Urinary bladder (tissue), 4 donors: ENCODE measurements around the gene GINS2. TPM values are rescaled to one million over a fixed set of nuclear protein-coding genes. Genes with fewer than 3 reads are reported as not detected.
A peak's percentile ranks its signal among the peaks of the same experiment; 100 is the strongest.

Source experiments
- DNase-seq: peaks from one replicate; pipeline ENCODE4 v3.0.0-alpha.2; 2015; ENCODE audit errors: extremely low spot score
- H3K27ac ChIP-seq: one replicate; pipeline ENCODE4 v1.5.1; 2013; ENCODE audit warnings: low read depth, mild to moderate bottlenecking, moderate library complexity
- H3K36me3 ChIP-seq: one replicate; pipeline ENCODE4 v1.6.1; 2013; ENCODE audit warnings: mild to moderate bottlenecking, moderate library complexity; ENCODE audit not compliant: insufficient read depth
- H3K4me1 ChIP-seq: one replicate; pipeline ENCODE4 v1.6.1; 2013; ENCODE audit warnings: mild to moderate bottlenecking, moderate library complexity; ENCODE audit not compliant: insufficient read depth
- H3K4me3 ChIP-seq: one replicate; pipeline ENCODE4 v1.5.1; 2013; ENCODE audit warnings: low read depth, low read length
- WGBS: extraction: QIAGEN DNeasy Blood & Tissue Kit; methylation state at CpG from one replicate; pipeline ENCODE4 v1.1.7; 2013; 5-methylcytosine and 5-hydroxymethylcytosine counted together
- polyA plus RNA-seq: library from polyadenylated mRNA; stranded (reverse); fragments of 200-250 nt; gene quantifications from one replicate; pipeline ENCODE4 v1.2.3, GENCODE V29; 2013
- total RNA-seq: library from RNA; depleted of rRNA; stranded (reverse); fragments of >200 nt; gene quantifications from one replicate; pipeline ENCODE4 v1.2.3, GENCODE V29; 2014
- donor health status: healthy with polysubstance abuse.
- donor health status: healthy.

Gene GINS2
- total and polyA plus RNA-seq, 2 donors = 0.82 to 6.9 TPM

- 34% methylated on average over 7 of the region's 7 CpGs for WGBS
- Histone ChIP-seq H3K27ac (no peak overlapping the region), H3K36me3 (no peaks in the 10 kb centered on the region), H3K4me3 (no peak overlapping the region), H3K4me1 (no peaks in the 10 kb centered on the region)
- no peak for DNase-seq
These were observed 1.8 kb upstream of the GINS2 start for GRCh38 chr16:85690469-85691064.

GRCh38 chr16:85689950-85690320 lies 1.2 kb upstream of the GINS2 start:
- no peak for DNase-seq
- Histone ChIP-seq H3K36me3 (no peaks in the 10 kb centered on the region), H3K27ac (no peak overlapping the region), H3K4me1 (no peaks in the 10 kb centered on the region), H3K4me3 (no peak overlapping the region)
- 59% methylated on average over 9 of the region's 9 CpGs for WGBS

- H3K27ac ChIP-seq = no peak overlapping the region
- DNase-seq = no peak
- H3K36me3 ChIP-seq = no peaks in the 10 kb centered on the region
- WGBS = 39% methylated on average over 27 of the region's 27 CpGs
- H3K4me1 ChIP-seq = no peaks in the 10 kb centered on the region
- H3K4me3 ChIP-seq = peak overlapping the region; percentile 48
These were observed 663 bp upstream of the GINS2 start for GRCh38 chr16:85689285-85689949.

GRCh38 chr16:85687651-85688471 lies 893 bp downstream of the GINS2 start:
- no peaks in the 10 kb centered on the region for H3K36me3 ChIP-seq
- 78% methylated on average over 49 of the region's 49 CpGs for whole genome bisulfite sequencing
- H3K27ac ChIP-seq = no peak overlapping the region
- DNase-seq = no peak
- H3K4me1 ChIP-seq = no peaks in the 10 kb centered on the region
- no peak overlapping the region for H3K4me3 ChIP-seq

GRCh38 chr16:85686912-85687591 lies 1.7 kb downstream of the GINS2 start:
- 84% methylated on average over 15 of the region's 15 CpGs for WGBS
- Histone ChIP-seq H3K4me1 (no peaks in the 10 kb centered on the region), H3K36me3 (no peaks in the 10 kb centered on the region), H3K4me3 (no peak overlapping the region), H3K27ac (no peak overlapping the region)
- DNase-seq = no peak

- DNase-seq = no peak
- Histone ChIP-seq H3K36me3 (no peaks in the 10 kb centered on the region), H3K4me1 (no peaks in the 10 kb centered on the region), H3K27ac (no peak overlapping the region), H3K4me3 (no peak overlapping the region)
- 96% methylated on average over 2 of the region's 2 CpGs for WGBS
These were observed 3.5 kb downstream of the GINS2 start for GRCh38 chr16:85685251-85685650.

- Histone ChIP-seq H3K27ac (no peak overlapping the region), H3K4me1 (no peaks in the 10 kb centered on the region), H3K36me3 (no peaks in the 10 kb centered on the region), H3K4me3 (no peak overlapping the region)
- DNase-seq = no peak
These were observed 5.4 kb downstream of the GINS2 start for GRCh38 chr16:85683363-85683762.

- Histone ChIP-seq H3K27ac (no peak overlapping the region), H3K36me3 (no peaks in the 10 kb centered on the region), H3K4me3 (no peak overlapping the region), H3K4me1 (no peaks in the 10 kb centered on the region)
- WGBS = 85% methylated on average over 9 of the region's 9 CpGs
- no peak for DNase-seq
These were observed 6.2 kb downstream of the GINS2 start for GRCh38 chr16:85682516-85682915.

- WGBS = 90% methylated on average over 8 of the region's 8 CpGs
- no peak overlapping the region for H3K4me3 ChIP-seq
- no peak for DNase-seq
- H3K27ac ChIP-seq = no peak overlapping the region
- no peaks in the 10 kb centered on the region for H3K36me3 ChIP-seq
- H3K4me1 ChIP-seq = no peaks in the 10 kb centered on the region
These were observed 7.5 kb downstream of the GINS2 start for GRCh38 chr16:85681255-85681654.

GRCh38 chr16:85680352-85680944 lies 8.3 kb downstream of the GINS2 start:
- DNase-seq = no peak
- H3K27ac ChIP-seq = no peak overlapping the region
- no peak overlapping the region for H3K4me3 ChIP-seq
- H3K36me3 ChIP-seq = no peaks in the 10 kb centered on the region
- H3K4me1 ChIP-seq = no peaks in the 10 kb centered on the region
- 91% methylated on average over 6 of the region's 6 CpGs for WGBS

GRCh38 chr16:85679870-85680269 lies 8.9 kb downstream of the GINS2 start:
- no peak overlapping the region for H3K4me3 ChIP-seq
- no peaks in the 10 kb centered on the region for H3K36me3 ChIP-seq
- H3K4me1 ChIP-seq = no peaks in the 10 kb centered on the region
- DNase-seq = no peak
- 87% methylated on average over 6 of the region's 6 CpGs for WGBS
- no peak overlapping the region for H3K27ac ChIP-seq

- Histone ChIP-seq H3K4me3 (no peak overlapping the region), H3K4me1 (no peaks in the 10 kb centered on the region), H3K36me3 (no peaks in the 10 kb centered on the region), H3K27ac (no peak overlapping the region)
- 89% methylated on average over 5 of the region's 5 CpGs for WGBS
- no peak for DNase-seq
These were observed 9.9 kb downstream of the GINS2 start for GRCh38 chr16:85678821-85679220.

GRCh38 chr16:85678016-85678415 lies 10.7 kb downstream of the GINS2 start:
- no peaks in the 10 kb centered on the region for H3K4me1 ChIP-seq
- 91% methylated on average over 8 of the region's 8 CpGs for WGBS
- no peak overlapping the region for H3K27ac ChIP-seq
- H3K4me3 ChIP-seq = no peak overlapping the region
- no peaks in the 10 kb centered on the region for H3K36me3 ChIP-seq
- no peak for DNase-seq
